ENCODE results near the gene NUTM2B. TPM values are rescaled to one million over a fixed set of nuclear protein-coding genes. Genes with fewer than 3 reads are reported as not detected.
"Not testable (repeated sequence)": the region's sequence is repeated elsewhere in the genome, so short reads cannot be mapped to it uniquely, and the experiment has no call there.

The NUTM2B gene
- 1 to 10 TPM in 4 of 6 donors, under 1 TPM in 2; 0.33 to 6.3 (median 2.4) TPM for total RNA-seq

- ATAC-seq (ENCODE audit: low FRiP score in 2 of 2); H3K4me3 ChIP-seq: not testable (repeated sequence)
- WGBS, 2 donors, result no CpG with 5 or more reads among the region's 3 CpGs
These were observed at the start of gene NUTM2B for GRCh38 chr10:79702927-79703326. Gene NUTM2B (plus strand): TSS chr10:79703227. CDS start chr10:79703610, 383 bp downstream.

GRCh38 chr10:79663287-79663686 is 39.7 kb upstream of the NUTM2B start:
- not testable (repeated sequence) for H3K9me3 ChIP-seq; DNase-seq; H3K27me3 ChIP-seq; H3K4me1 ChIP-seq; ATAC-seq (ENCODE audit: low FRiP score in 2 of 2); H3K4me3 ChIP-seq; H3K36me3 ChIP-seq; H3K27ac ChIP-seq

More at GRCh38 chr10:79702927-79703326, at the start of gene NUTM2B:
- H3K36me3 ChIP-seq, H3K9me3 ChIP-seq, DNase-seq, H3K27me3 ChIP-seq, H3K27ac ChIP-seq, H3K4me1 ChIP-seq: not testable (repeated sequence)

GRCh38 chr10:79664686-79665085 is 38.3 kb upstream of the NUTM2B start:
- H3K9me3 ChIP-seq; H3K27ac ChIP-seq; H3K36me3 ChIP-seq; H3K4me3 ChIP-seq; H3K27me3 ChIP-seq; ATAC-seq (ENCODE audit: low FRiP score in 2 of 2); H3K4me1 ChIP-seq; DNase-seq: not testable (repeated sequence)
- 48 to 86% methylated on average over 4 of the region's 4 CpGs for WGBS, 2 donors

GRCh38 chr10:79669248-79669788 is 33.7 kb upstream of the NUTM2B start:
- WGBS, 2 donors, result 67% methylated on average over 1 of the region's 1 CpG
- not testable (repeated sequence) for H3K4me1 ChIP-seq; H3K4me3 ChIP-seq; DNase-seq; H3K36me3 ChIP-seq; H3K27me3 ChIP-seq; H3K9me3 ChIP-seq; H3K27ac ChIP-seq; ATAC-seq (ENCODE audit: low FRiP score in 2 of 2)

GRCh38 chr10:79674878-79675277 is 28.1 kb upstream of the NUTM2B start:
- not testable (repeated sequence) for DNase-seq, H3K9me3 ChIP-seq
- WGBS, 2 donors, result 85 to 89% methylated on average over 2 of the region's 2 CpGs

GRCh38 chr10:79683026-79683883 is 19.8 kb upstream of the NUTM2B start:
- H3K4me1 ChIP-seq, H3K9me3 ChIP-seq, H3K27ac ChIP-seq, H3K4me3 ChIP-seq, H3K27me3 ChIP-seq: not testable (repeated sequence)
- 85 to 100% methylated on average over 6 to 20 of the region's 20 CpGs for WGBS, 2 donors
- peak; percentile 14 to 36 for ATAC-seq (ENCODE audit: low FRiP score in 2 of 2)
- peaks cover 0 to 30% (median 10%) of the 10 kb centered on the region in 4 donors for H3K36me3 ChIP-seq
- DNase-seq, result peak in 1 of 2 donors; percentile 41

More at GRCh38 chr10:79674878-79675277, 28.1 kb upstream of the NUTM2B start:
- not testable (repeated sequence) for H3K27ac ChIP-seq; H3K27me3 ChIP-seq; H3K4me1 ChIP-seq; H3K4me3 ChIP-seq; H3K36me3 ChIP-seq; ATAC-seq (ENCODE audit: low FRiP score in 2 of 2)

GRCh38 chr10:79683884-79684720 is 18.9 kb upstream of the NUTM2B start:
- not testable (repeated sequence) for H3K4me3 ChIP-seq, H3K4me1 ChIP-seq, H3K27ac ChIP-seq, H3K9me3 ChIP-seq, H3K27me3 ChIP-seq
- ATAC-seq (ENCODE audit: low FRiP score in 2 of 2) (peak in 1 of 2 donors; percentile 39), DNase-seq (peak in 1 of 2 donors; percentile 78)
- WGBS, 2 donors, result 84 to 95% methylated on average over 23 to 28 of the region's 41 CpGs
- H3K36me3 ChIP-seq, result peaks cover 0 to 30% (median 10%) of the 10 kb centered on the region in 4 donors

- not testable (repeated sequence) for H3K9me3 ChIP-seq, H3K27ac ChIP-seq, H3K27me3 ChIP-seq, H3K4me1 ChIP-seq, H3K4me3 ChIP-seq
- ATAC-seq (ENCODE audit: low FRiP score in 2 of 2) (peak in 1 of 2 donors; percentile 52), DNase-seq (peak; percentile 36 to 52)
- 80 to 81% methylated on average over 3 to 14 of the region's 21 CpGs for WGBS, 2 donors
- H3K36me3 ChIP-seq, result peaks cover 0 to 30% (median 10%) of the 10 kb centered on the region in 4 donors
These were observed 17.9 kb upstream of the NUTM2B start for GRCh38 chr10:79685044-79685685.

GRCh38 chr10:79686595-79686994 is 16.4 kb upstream of the NUTM2B start:
- not testable (repeated sequence) for H3K27ac ChIP-seq, DNase-seq, H3K27me3 ChIP-seq, H3K4me1 ChIP-seq, H3K9me3 ChIP-seq, H3K4me3 ChIP-seq
- peak; percentile 4 to 20 for ATAC-seq (ENCODE audit: low FRiP score in 2 of 2)
- H3K36me3 ChIP-seq, result peaks cover 0 to 30% (median 10%) of the 10 kb centered on the region in 4 donors
- WGBS, 2 donors, result 94 to 100% methylated on average over 4 of the region's 4 CpGs

- 75 to 89% methylated on average over 5 of the region's 6 CpGs for WGBS, 2 donors
- H3K27ac ChIP-seq; ATAC-seq (ENCODE audit: low FRiP score in 2 of 2); H3K27me3 ChIP-seq; H3K9me3 ChIP-seq; H3K4me1 ChIP-seq; H3K4me3 ChIP-seq; DNase-seq: not testable (repeated sequence)
- peaks cover 0 to 30% (median 10%) of the 10 kb centered on the region in 4 donors for H3K36me3 ChIP-seq
These were observed 15.4 kb upstream of the NUTM2B start for GRCh38 chr10:79687406-79688150.

GRCh38 chr10:79688798-79689197 is 14.2 kb upstream of the NUTM2B start:
- not testable (repeated sequence) for H3K27ac ChIP-seq; H3K4me1 ChIP-seq; H3K27me3 ChIP-seq; H3K9me3 ChIP-seq; ATAC-seq (ENCODE audit: low FRiP score in 2 of 2); DNase-seq; H3K4me3 ChIP-seq
- WGBS, 2 donors, result 61 to 65% methylated on average over 4 of the region's 4 CpGs
- H3K36me3 ChIP-seq, result peaks cover 0 to 26% (median 10%) of the 10 kb centered on the region in 4 donors

- H3K27ac ChIP-seq; H3K36me3 ChIP-seq; H3K27me3 ChIP-seq; ATAC-seq (ENCODE audit: low FRiP score in 2 of 2); H3K4me1 ChIP-seq; DNase-seq; H3K9me3 ChIP-seq; H3K4me3 ChIP-seq: not testable (repeated sequence)
- no CpG with 5 or more reads among the region's 6 CpGs for WGBS, 2 donors
These were observed 6.4 kb upstream of the NUTM2B start for GRCh38 chr10:79696596-79696995.
